ENCODE data around the gene SSMEM1. TPM values are rescaled to one million over a fixed set of nuclear protein-coding genes. Genes with fewer than 3 reads are reported as not detected.
"Not testable (repeated sequence)": the region's sequence is repeated elsewhere in the genome, so short reads cannot be mapped to it uniquely, and the experiment has no call there.

SSMEM1 gene
- polyA plus RNA-seq, 1 donor, result not detected

GRCh38 chr7:130242198-130243014 is 34.7 kb downstream of the SSMEM1 start:
- peak in 1 of 2 donors; percentile 17 for DNase-seq
- H3K27me3 ChIP-seq (ENCODE audit: control insufficient read depth, insufficient read depth, low read length), result no peaks in the 10 kb centered on the region
- no peak overlapping the region for H3K4me3 ChIP-seq (ENCODE audit: low read length)
- no peaks in the 10 kb centered on the region for H3K9me3 ChIP-seq (ENCODE audit: control insufficient read depth, low read depth, low read length)
- H3K4me1 ChIP-seq (ENCODE audit: control insufficient read depth, insufficient read depth, low read length), result no peaks in the 10 kb centered on the region
- WGBS (ENCODE audit: insufficient coverage, low lambda C conversion rate), result 22% methylated on average over 1 of the region's 5 CpGs
- no peak overlapping the region for H3K27ac ChIP-seq (ENCODE audit: low read length)
- H3K36me3 ChIP-seq (ENCODE audit: control insufficient read depth, insufficient read depth, low read length), result no peaks in the 10 kb centered on the region

- no CpG with 5 or more reads among the region's 1 CpG for WGBS (ENCODE audit: insufficient coverage, low lambda C conversion rate)
- not testable (repeated sequence) for H3K36me3 ChIP-seq (ENCODE audit: control insufficient read depth, insufficient read depth, low read length); H3K9me3 ChIP-seq (ENCODE audit: control insufficient read depth, low read depth, low read length); H3K27ac ChIP-seq (ENCODE audit: low read length); H3K27me3 ChIP-seq (ENCODE audit: control insufficient read depth, insufficient read depth, low read length); H3K4me1 ChIP-seq (ENCODE audit: control insufficient read depth, insufficient read depth, low read length); H3K4me3 ChIP-seq (ENCODE audit: low read length)
- peak in 1 of 2 donors; percentile 14 for DNase-seq
These were observed 35.8 kb downstream of the SSMEM1 start for GRCh38 chr7:130243486-130243885.

GRCh38 chr7:130246491-130246890 is 38.8 kb downstream of the SSMEM1 start:
- not testable (repeated sequence) for H3K4me3 ChIP-seq (ENCODE audit: low read length); H3K27ac ChIP-seq (ENCODE audit: low read length); H3K9me3 ChIP-seq (ENCODE audit: control insufficient read depth, low read depth, low read length); H3K4me1 ChIP-seq (ENCODE audit: control insufficient read depth, insufficient read depth, low read length); H3K27me3 ChIP-seq (ENCODE audit: control insufficient read depth, insufficient read depth, low read length); DNase-seq; H3K36me3 ChIP-seq (ENCODE audit: control insufficient read depth, insufficient read depth, low read length)
- 100% methylated on average over 1 of the region's 1 CpG for WGBS (ENCODE audit: insufficient coverage, low lambda C conversion rate)

GRCh38 chr7:130248842-130249241 is 41.2 kb downstream of the SSMEM1 start:
- not testable (repeated sequence) for H3K27ac ChIP-seq (ENCODE audit: low read length); H3K4me3 ChIP-seq (ENCODE audit: low read length); DNase-seq; H3K4me1 ChIP-seq (ENCODE audit: control insufficient read depth, insufficient read depth, low read length); H3K9me3 ChIP-seq (ENCODE audit: control insufficient read depth, low read depth, low read length); H3K27me3 ChIP-seq (ENCODE audit: control insufficient read depth, insufficient read depth, low read length); H3K36me3 ChIP-seq (ENCODE audit: control insufficient read depth, insufficient read depth, low read length)
- 91% methylated on average over 3 of the region's 5 CpGs for WGBS (ENCODE audit: insufficient coverage, low lambda C conversion rate)

- no CpG with 5 or more reads among the region's 3 CpGs for WGBS (ENCODE audit: insufficient coverage, low lambda C conversion rate)
These were observed 42.0 kb downstream of the SSMEM1 start for GRCh38 chr7:130249626-130250025.

GRCh38 chr7:130254555-130254954 is 46.9 kb downstream of the SSMEM1 start:
- Histone ChIP-seq H3K9me3 (ENCODE audit: control insufficient read depth, low read depth, low read length) (peaks cover 11% of the 10 kb centered on the region), H3K27me3 (ENCODE audit: control insufficient read depth, insufficient read depth, low read length) (no peaks in the 10 kb centered on the region), H3K4me3 (ENCODE audit: low read length) (no peak overlapping the region), H3K36me3 (ENCODE audit: control insufficient read depth, insufficient read depth, low read length) (no peaks in the 10 kb centered on the region), H3K27ac (ENCODE audit: low read length) (no peak overlapping the region), H3K4me1 (ENCODE audit: control insufficient read depth, insufficient read depth, low read length) (no peaks in the 10 kb centered on the region)
- no peak for DNase-seq
- no CpG with 5 or more reads among the region's 6 CpGs for WGBS (ENCODE audit: insufficient coverage, low lambda C conversion rate)

More at GRCh38 chr7:130249626-130250025, 42.0 kb downstream of the SSMEM1 start:
- H3K9me3 ChIP-seq (ENCODE audit: control insufficient read depth, low read depth, low read length); H3K27ac ChIP-seq (ENCODE audit: low read length); H3K27me3 ChIP-seq (ENCODE audit: control insufficient read depth, insufficient read depth, low read length); H3K36me3 ChIP-seq (ENCODE audit: control insufficient read depth, insufficient read depth, low read length); DNase-seq; H3K4me3 ChIP-seq (ENCODE audit: low read length); H3K4me1 ChIP-seq (ENCODE audit: control insufficient read depth, insufficient read depth, low read length): not testable (repeated sequence)

GRCh38 chr7:130256704-130257103 is 49.0 kb downstream of the SSMEM1 start:
- Histone ChIP-seq H3K27me3 (ENCODE audit: control insufficient read depth, insufficient read depth, low read length) (no peaks in the 10 kb centered on the region), H3K9me3 (ENCODE audit: control insufficient read depth, low read depth, low read length) (peaks cover 14% of the 10 kb centered on the region), H3K27ac (ENCODE audit: low read length) (no peak overlapping the region), H3K4me1 (ENCODE audit: control insufficient read depth, insufficient read depth, low read length) (no peaks in the 10 kb centered on the region), H3K36me3 (ENCODE audit: control insufficient read depth, insufficient read depth, low read length) (no peaks in the 10 kb centered on the region), H3K4me3 (ENCODE audit: low read length) (no peak overlapping the region)
- no peak for DNase-seq
- WGBS (ENCODE audit: insufficient coverage, low lambda C conversion rate), result no CpG with 5 or more reads among the region's 2 CpGs

- DNase-seq, result no peak
These were observed 50.9 kb downstream of the SSMEM1 start for GRCh38 chr7:130258494-130259078.

GRCh38 chr7:130262448-130262847 is 54.8 kb downstream of the SSMEM1 start:
- no CpG with 5 or more reads among the region's 2 CpGs for WGBS (ENCODE audit: insufficient coverage, low lambda C conversion rate)
- H3K9me3 ChIP-seq (ENCODE audit: control insufficient read depth, low read depth, low read length), result peaks cover 3% of the 10 kb centered on the region
- no peaks in the 10 kb centered on the region for H3K27me3 ChIP-seq (ENCODE audit: control insufficient read depth, insufficient read depth, low read length)
- peaks cover 8% of the 10 kb centered on the region for H3K4me1 ChIP-seq (ENCODE audit: control insufficient read depth, insufficient read depth, low read length)
- DNase-seq, result no peak
- no peaks in the 10 kb centered on the region for H3K36me3 ChIP-seq (ENCODE audit: control insufficient read depth, insufficient read depth, low read length)
- no peak overlapping the region for H3K27ac ChIP-seq (ENCODE audit: low read length)
- H3K4me3 ChIP-seq (ENCODE audit: low read length), result no peak overlapping the region

More at GRCh38 chr7:130258494-130259078, 50.9 kb downstream of the SSMEM1 start:
- Histone ChIP-seq H3K27ac (ENCODE audit: low read length) (no peak overlapping the region), H3K4me3 (ENCODE audit: low read length) (no peak overlapping the region), H3K4me1 (ENCODE audit: control insufficient read depth, insufficient read depth, low read length) (no peaks in the 10 kb centered on the region), H3K9me3 (ENCODE audit: control insufficient read depth, low read depth, low read length) (peaks cover 14% of the 10 kb centered on the region), H3K36me3 (ENCODE audit: control insufficient read depth, insufficient read depth, low read length) (no peaks in the 10 kb centered on the region), H3K27me3 (ENCODE audit: control insufficient read depth, insufficient read depth, low read length) (no peaks in the 10 kb centered on the region)
- WGBS (ENCODE audit: insufficient coverage, low lambda C conversion rate), result no CpG with 5 or more reads among the region's 1 CpG

GRCh38 chr7:130263130-130263529 is 55.5 kb downstream of the SSMEM1 start:
- Histone ChIP-seq H3K27ac (ENCODE audit: low read length) (no peak overlapping the region), H3K9me3 (ENCODE audit: control insufficient read depth, low read depth, low read length) (peaks cover 3% of the 10 kb centered on the region), H3K4me1 (ENCODE audit: control insufficient read depth, insufficient read depth, low read length) (peaks cover 8% of the 10 kb centered on the region), H3K4me3 (ENCODE audit: low read length) (no peak overlapping the region), H3K27me3 (ENCODE audit: control insufficient read depth, insufficient read depth, low read length) (no peaks in the 10 kb centered on the region), H3K36me3 (ENCODE audit: control insufficient read depth, insufficient read depth, low read length) (no peaks in the 10 kb centered on the region)
- DNase-seq, result no peak
- WGBS (ENCODE audit: insufficient coverage, low lambda C conversion rate), result no CpG with 5 or more reads among the region's 2 CpGs

Measured in large intestine (tissue), 3 donors.